HT1080 (cell line): ENCODE results near the gene CDKN2B. TPM values are rescaled to one million over a fixed set of nuclear protein-coding genes. Genes with fewer than 3 reads are reported as not detected.
"Not testable (repeated sequence)": the region's sequence is repeated elsewhere in the genome, so short reads cannot be mapped to it uniquely, and the experiment has no call there.

ENCODE experiments used
- DNase-seq: peaks from one replicate; pipeline ENCODE4 v3.0.0-alpha.2; 2015; ENCODE audit warnings: low read depth
- small RNA-seq: library from RNA; depleted of rRNA; stranded (forward); fragments of <200 nt; gene quantifications from one replicate; pipeline ENCODE3, GENCODE V24; 2014
- total RNA-seq: library from RNA; depleted of rRNA; stranded (reverse); fragments of >200 nt; shearing (Covaris generic); gene quantifications from 2 replicates; pipeline ENCODE4 v1.2.3, GENCODE V29; 2014; rRNA removed

Gene CDKN2B
- total RNA-seq, 1 experiment from 2014 or later, result not detected

- DNase-seq, result no peak
Observed at GRCh38 chr9:21969011-21969940, 39.8 kb downstream of the CDKN2B start.

- no peak for DNase-seq
Observed at GRCh38 chr9:21968331-21969010, 40.6 kb downstream of the CDKN2B start.

- no peak for DNase-seq
Observed at GRCh38 chr9:21967702-21968101, 41.4 kb downstream of the CDKN2B start.

GRCh38 chr9:21967169-21967568 is 41.9 kb downstream of the CDKN2B start:
- DNase-seq, result no peak

GRCh38 chr9:21966140-21966851 is 42.8 kb downstream of the CDKN2B start:
- DNase-seq, result no peak

GRCh38 chr9:21965401-21965951 is 43.6 kb downstream of the CDKN2B start:
- DNase-seq, result no peak

GRCh38 chr9:21964925-21965385 is 44.1 kb downstream of the CDKN2B start:
- no peak for DNase-seq

- DNase-seq, result no peak
Observed at GRCh38 chr9:21961569-21961968, 47.5 kb downstream of the CDKN2B start.

- DNase-seq, result not testable (repeated sequence)
Observed at GRCh38 chr9:21959268-21959667, 49.8 kb downstream of the CDKN2B start.

GRCh38 chr9:21958833-21959232 is 50.3 kb downstream of the CDKN2B start:
- DNase-seq, result no peak

Small RNA genes within 50 kb of the gene (small RNA-seq; reads per million reads assigned to genes)
- gene RF02045, result not detected

Other genes starting within 250 kb of the CDKN2B start
- 1.8 and 1.9 TPM in 2 replicates for gene MTAP, start 206.7 kb downstream of the CDKN2B start, total RNA-seq
- gene CDKN2A, start 14.9 kb downstream of the CDKN2B start, total RNA-seq, result not detected in 2 replicates
- 2.7 and 3.8 TPM in 2 replicates for gene CDKN2B-AS1, start 14.5 kb downstream of the CDKN2B start, total RNA-seq